ENCODE results near the gene NDUFA12. TPM values are rescaled to one million over a fixed set of nuclear protein-coding genes. Genes with fewer than 3 reads are reported as not detected.

Gene NDUFA12
- total and polyA plus RNA-seq, 10 donors: 65.1 to 150 (median 93.6) TPM

DNA sequence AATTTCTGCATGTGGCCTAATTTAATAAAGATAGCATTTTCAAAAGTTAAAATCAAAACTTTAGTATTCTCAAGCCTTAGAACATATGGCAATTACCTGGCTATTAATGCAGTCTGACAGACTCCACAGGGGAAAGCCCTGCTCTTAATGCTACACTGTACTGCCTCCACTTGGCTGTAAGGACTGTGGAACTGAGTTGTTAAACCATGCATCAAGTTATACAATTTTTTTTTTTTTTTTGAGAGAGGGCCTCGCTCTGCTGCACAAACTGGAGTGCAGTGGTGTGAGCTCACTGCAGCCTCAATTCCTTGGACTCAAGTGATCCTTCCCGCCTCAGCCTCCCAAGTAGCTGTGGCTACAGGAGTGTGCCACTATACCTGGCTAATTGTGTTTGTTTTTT, 19.0 kb upstream of the NDUFA12 start:
- Histone ChIP-seq H3K36me3 (peaks cover 0 to 82% (median 29%) of the 10 kb centered on the region in 6 donors), H3K4me1 (no peaks in the 10 kb centered on the region), H3K9me3 (no peaks in the 10 kb centered on the region), H3K27me3 (replicated peaks in 1 of 7) (no peaks in the 10 kb centered on the region), H3K4me3 (no peak overlapping the region), H3K27ac (no peak overlapping the region)
- TF ChIP-seq POLR2A (IDR thresholded peaks at IDR 0.05) (no peak), POLR2AphosphoS5 (IDR thresholded peaks at IDR 0.05) (no peak)
- TF ChIP-seq, protein P1, sequence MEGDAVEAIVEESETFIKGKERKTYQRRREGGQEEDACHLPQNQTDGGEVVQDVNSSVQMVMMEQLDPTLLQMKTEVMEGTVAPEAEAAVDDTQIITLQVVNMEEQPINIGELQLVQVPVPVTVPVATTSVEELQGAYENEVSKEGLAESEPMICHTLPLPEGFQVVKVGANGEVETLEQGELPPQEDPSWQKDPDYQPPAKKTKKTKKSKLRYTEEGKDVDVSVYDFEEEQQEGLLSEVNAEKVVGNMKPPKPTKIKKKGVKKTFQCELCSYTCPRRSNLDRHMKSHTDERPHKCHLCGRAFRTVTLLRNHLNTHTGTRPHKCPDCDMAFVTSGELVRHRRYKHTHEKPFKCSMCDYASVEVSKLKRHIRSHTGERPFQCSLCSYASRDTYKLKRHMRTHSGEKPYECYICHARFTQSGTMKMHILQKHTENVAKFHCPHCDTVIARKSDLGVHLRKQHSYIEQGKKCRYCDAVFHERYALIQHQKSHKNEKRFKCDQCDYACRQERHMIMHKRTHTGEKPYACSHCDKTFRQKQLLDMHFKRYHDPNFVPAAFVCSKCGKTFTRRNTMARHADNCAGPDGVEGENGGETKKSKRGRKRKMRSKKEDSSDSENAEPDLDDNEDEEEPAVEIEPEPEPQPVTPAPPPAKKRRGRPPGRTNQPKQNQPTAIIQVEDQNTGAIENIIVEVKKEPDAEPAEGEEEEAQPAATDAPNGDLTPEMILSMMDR (IDR thresholded peaks at IDR 0.05 in 8 of 11, conservative IDR thresholded peaks at IDR 0.05 in 3 of 11): no peak
- intact Hi-C loops (cut with DNase I; ENCODE audit: low total_unique reads): no loop called here
- 94 to 98% (median 97%) methylated on average over 2 of the region's 2 CpGs for WGBS, 5 donors
- no peak for DNase-seq

DNA sequence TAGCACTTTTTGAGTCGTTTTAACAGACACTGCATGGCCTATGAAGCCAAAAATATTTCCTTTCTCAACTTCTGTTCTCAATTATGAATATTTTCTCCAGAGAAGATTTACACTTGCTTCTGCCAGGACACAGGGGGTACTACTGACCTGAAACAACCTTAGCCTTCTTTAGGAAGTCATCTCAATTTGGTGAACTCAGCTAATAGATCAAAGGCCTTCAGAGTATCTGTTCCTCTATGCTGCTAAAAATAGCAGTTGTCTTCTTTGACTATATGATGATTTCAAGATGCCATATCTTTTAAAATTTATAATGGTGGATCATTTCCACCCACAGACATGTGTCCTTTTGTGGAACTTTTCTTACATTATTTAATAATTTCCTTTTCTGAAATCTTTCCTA, 14.0 kb upstream of the NDUFA12 start:
- TF ChIP-seq POLR2AphosphoS5 (IDR thresholded peaks at IDR 0.05): no peak
- TF ChIP-seq POLR2A (IDR thresholded peaks at IDR 0.05): no peak
- TF ChIP-seq, protein P1 (IDR thresholded peaks at IDR 0.05 in 8 of 11, conservative IDR thresholded peaks at IDR 0.05 in 3 of 11): no peak
- WGBS, 5 donors: 62 to 88% (median 80%) methylated on average over 1 of the region's 1 CpG
- no peaks in the 10 kb centered on the region for H3K4me1 ChIP-seq
- peaks cover 0 to 34% (median 4%) of the 10 kb centered on the region in 6 donors for H3K36me3 ChIP-seq
- DNase-seq: no peak
- no peak overlapping the region for H3K27ac ChIP-seq
- intact Hi-C loops (cut with DNase I; ENCODE audit: low total_unique reads): no loop called here
- H3K4me3 ChIP-seq: no peak overlapping the region
- H3K9me3 ChIP-seq: peaks cover 0 to 6% (median 0%) of the 10 kb centered on the region in 8 donors
- H3K27me3 ChIP-seq (replicated peaks in 1 of 7): no peaks in the 10 kb centered on the region

DNA sequence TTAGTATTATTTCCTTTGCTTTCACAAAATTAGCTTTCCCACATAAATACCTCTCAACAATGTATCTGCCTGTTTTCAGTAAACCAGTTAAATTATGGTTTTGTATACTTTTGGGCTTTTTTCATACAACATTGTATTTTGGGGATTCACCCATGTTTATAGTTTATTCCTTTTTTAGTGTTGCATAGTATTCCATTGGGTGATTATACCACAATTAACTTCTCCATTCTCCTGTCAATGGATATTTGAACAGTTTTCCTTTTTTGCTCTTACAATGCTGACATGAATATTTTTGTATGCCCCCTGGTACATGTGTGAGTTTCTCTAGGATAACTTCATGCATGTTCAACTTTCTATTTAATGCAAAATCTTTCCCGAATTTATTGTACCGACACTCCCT, 12.6 kb upstream of the NDUFA12 start:
- whole genome bisulfite sequencing, 5 donors: 97 to 99% (median 99%) methylated on average over 2 of the region's 2 CpGs
- DNase-seq: no peak
- peaks cover 0 to 20% (median 0%) of the 10 kb centered on the region in 6 donors for H3K36me3 ChIP-seq
- TF ChIP-seq POLR2A (IDR thresholded peaks at IDR 0.05) (no peak), POLR2AphosphoS5 (IDR thresholded peaks at IDR 0.05) (no peak)
- TF ChIP-seq, protein P1 (IDR thresholded peaks at IDR 0.05 in 8 of 11, conservative IDR thresholded peaks at IDR 0.05 in 3 of 11): no peak
- intact Hi-C loops (cut with DNase I; ENCODE audit: low total_unique reads): no loop called here
- no peaks in the 10 kb centered on the region for H3K27me3 ChIP-seq (replicated peaks in 1 of 7)
- peaks cover 0 to 6% (median 0%) of the 10 kb centered on the region in 8 donors for H3K9me3 ChIP-seq
- no peaks in the 10 kb centered on the region for H3K4me1 ChIP-seq
- H3K27ac ChIP-seq: no peak overlapping the region
- H3K4me3 ChIP-seq: no peak overlapping the region

DNA sequence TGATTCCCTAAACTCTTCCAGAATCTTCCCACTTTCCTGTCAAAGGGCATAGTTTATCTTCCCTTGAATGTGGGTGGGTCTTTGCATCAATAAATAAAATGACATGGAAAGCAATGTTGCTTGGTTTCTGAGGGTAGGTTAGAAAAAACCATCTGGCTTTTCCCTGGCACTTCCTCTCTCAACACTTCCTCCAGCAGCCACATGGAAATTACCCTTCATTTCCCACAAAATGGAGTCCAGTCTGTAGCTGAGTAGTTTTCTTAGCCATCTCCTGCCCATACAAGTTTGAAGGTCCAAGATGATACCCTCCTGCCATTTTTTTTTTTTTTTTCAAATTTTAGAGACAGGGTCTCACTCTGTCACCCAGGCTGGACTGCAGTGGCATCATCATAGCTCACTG, 11.1 kb upstream of the NDUFA12 start:
- Histone ChIP-seq H3K27ac (no peak overlapping the region), H3K36me3 (peaks cover 0 to 8% (median 0%) of the 10 kb centered on the region in 6 donors), H3K4me1 (peaks cover 0 to 3% (median 0%) of the 10 kb centered on the region in 6 donors), H3K9me3 (peaks cover 0 to 6% (median 0%) of the 10 kb centered on the region in 8 donors), H3K27me3 (replicated peaks in 1 of 7) (no peaks in the 10 kb centered on the region), H3K4me3 (no peak overlapping the region)
- intact Hi-C loops (cut with DNase I; ENCODE audit: low total_unique reads): no loop called here
- DNase-seq: no peak
- TF ChIP-seq, protein P1 (IDR thresholded peaks at IDR 0.05 in 8 of 11, conservative IDR thresholded peaks at IDR 0.05 in 3 of 11): no peak
- TF ChIP-seq POLR2AphosphoS5 (IDR thresholded peaks at IDR 0.05) (no peak), POLR2A (IDR thresholded peaks at IDR 0.05) (no peak)

All from spleen (tissue), 11 donors.